ENCODE results near the gene RAP1GAP.

DNA sequence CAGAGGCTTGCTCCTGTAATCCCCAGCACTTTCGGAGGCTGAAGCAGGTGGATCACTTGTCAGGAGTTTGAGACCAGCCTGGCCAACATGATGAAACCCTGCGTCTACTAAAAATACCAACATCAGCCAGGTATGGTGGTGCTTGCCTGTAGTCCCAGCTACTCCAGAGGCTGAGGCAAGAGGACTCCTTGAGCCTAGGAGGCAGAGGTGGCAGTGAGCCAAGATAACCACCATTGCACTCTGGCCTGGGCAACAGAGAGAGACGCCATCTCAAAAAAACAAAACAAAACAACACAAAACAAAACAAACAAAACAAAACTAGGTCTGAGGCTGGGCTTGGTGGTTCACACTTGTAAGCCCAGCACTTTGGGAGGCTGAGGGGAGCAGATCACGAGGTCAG lies 38.7 kb upstream of the RAP1GAP start:
- TF ChIP-seq CTCF (IDR thresholded peaks at IDR 0.05; ENCODE audit: low read depth, low read length, missing input control) (no peak), SP1 (IDR thresholded peaks at IDR 0.05) (no peak), EGR1 (IDR thresholded peaks at IDR 0.05; ENCODE audit: low read depth in 2 of 2) (no peak)
- TF ChIP-seq, protein P1, sequence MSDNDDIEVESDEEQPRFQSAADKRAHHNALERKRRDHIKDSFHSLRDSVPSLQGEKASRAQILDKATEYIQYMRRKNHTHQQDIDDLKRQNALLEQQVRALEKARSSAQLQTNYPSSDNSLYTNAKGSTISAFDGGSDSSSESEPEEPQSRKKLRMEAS (IDR thresholded peaks at IDR 0.05) = no peak

Data from liver (tissue), 3 donors.